GM18951 (cell line): Measurements from ENCODE around the gene SYT2.
"Not testable (repeated sequence)": the region's sequence is repeated elsewhere in the genome, so short reads cannot be mapped to it uniquely, and the experiment has no call there.

Experiments
- POLR2A ChIP-seq: IDR thresholded peaks from 4 replicates; pipeline ENCODE4 v1.6.1; 2011; ENCODE audit warnings: mild to moderate bottlenecking; ENCODE audit not compliant: insufficient read length, insufficient read depth; ENCODE audit errors: extremely low read depth
- in situ Hi-C: fragments of 300-500 bp; cut with MboI; formaldehyde crosslinking; loops from one replicate; pipeline ENCODE4 v1.12.0; 2022; ENCODE audit warnings: low sequenced_read_pairs, mixed read lengths, inconsistent platforms; ENCODE audit not compliant: unreplicated experiment

Gene SYT2

DNA sequence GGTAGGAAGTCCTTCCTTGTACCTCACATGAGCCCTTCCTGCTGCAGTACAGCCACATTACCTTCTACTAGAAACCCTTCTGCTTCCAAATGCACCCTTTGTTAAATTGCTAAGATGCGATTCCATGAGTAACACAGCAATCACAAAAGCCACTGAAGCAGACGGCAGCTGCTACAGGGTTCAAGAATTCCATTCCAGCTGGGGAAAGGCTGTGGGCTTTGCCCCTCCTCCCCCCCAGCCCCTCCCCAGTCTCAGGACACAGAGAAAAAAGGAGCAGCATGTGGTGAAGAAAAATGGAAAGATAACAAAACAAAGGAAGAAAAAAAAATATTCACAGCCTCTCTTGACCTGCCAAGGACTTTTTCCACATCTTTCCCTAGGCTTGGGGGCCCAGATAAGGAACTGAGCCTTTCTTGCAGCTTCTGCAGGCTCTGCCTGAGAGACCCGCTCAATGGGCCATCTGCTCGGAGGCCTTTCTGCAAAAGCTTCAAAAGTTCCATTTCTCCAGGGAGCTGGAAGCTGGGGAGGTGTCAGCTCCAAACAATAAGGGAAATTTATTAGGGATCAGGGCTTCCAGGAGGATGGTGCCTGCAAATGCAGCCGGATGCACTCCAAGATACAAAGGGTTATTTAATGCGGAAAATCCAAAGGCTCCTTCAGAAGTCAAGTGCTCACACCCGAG lies 72.1 kb downstream of the SYT2 start:
- in situ Hi-C loops = no loop called here
- no peak for TF ChIP-seq POLR2A

GRCh38 chr1:202637321-202638018 lies 72.8 kb downstream of the SYT2 start:
- in situ Hi-C loops = not testable (repeated sequence)

DNA sequence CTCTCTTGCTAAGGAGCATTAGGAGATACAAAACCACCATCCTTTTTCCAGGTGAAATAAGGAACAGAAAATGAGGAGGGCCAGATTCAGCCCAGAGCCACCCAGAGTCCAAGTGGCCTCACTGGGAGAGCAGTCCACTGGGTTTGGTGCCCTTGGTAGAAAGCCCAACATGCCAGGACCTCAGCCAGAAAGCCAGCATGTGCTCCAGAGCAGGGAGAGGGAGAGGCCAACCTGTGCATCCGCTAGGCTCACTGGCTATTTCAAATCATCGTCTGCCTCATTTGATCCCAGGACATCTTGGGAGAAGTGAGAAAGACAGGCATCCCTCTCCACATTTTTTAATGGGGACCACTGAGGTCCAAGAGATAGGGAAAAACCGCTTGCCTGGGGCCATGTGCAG lies 74.1 kb downstream of the SYT2 start:
- in situ Hi-C loops = not testable (repeated sequence)

GRCh38 chr1:202632241-202632640 lies 78.0 kb downstream of the SYT2 start:
- in situ Hi-C loops = no loop called here
- TF ChIP-seq POLR2A = no peak

DNA sequence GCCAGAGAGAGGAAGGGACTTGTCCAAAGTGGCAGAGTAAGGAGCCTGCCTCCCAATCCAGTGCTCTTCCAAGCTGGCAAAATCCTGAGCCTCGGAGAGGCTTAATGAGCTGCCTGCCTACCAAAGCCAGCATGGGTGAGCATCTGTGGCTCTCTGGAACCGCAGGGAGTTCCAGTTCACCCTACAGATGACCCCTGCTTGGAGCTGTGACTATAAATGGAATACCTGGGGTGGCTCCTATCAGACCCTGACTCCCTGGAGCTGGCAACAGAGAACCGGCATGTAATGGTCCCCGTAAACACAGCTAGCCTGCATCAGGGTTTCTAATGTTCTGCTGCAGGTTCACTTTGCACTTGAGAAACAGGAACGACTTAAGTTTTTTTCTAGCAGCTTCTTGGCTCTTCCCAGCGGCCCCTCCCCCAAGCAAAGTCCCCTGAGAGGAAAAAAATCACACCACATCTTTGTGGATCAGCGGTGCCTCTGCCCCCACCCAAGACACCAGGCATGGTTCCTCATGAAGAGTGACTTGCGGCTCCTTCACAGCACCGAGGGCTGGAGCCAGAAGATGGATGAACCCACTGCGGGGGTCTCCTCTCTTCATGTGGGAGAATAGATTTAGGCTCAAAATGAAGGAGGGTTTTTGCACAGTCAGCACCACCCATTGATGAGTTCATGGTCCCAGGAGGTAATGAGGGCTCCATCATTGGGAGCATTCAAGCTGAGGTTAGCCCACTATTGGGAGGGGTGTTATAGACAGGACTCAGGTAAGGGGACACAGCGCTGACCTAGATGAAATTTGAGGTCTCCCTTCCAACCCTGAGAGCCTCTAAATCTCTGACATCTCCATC lies 79.0 kb downstream of the SYT2 start:
- TF ChIP-seq POLR2A = no peak
- in situ Hi-C loops = no loop called here

GRCh38 chr1:202630541-202630940 lies 79.7 kb downstream of the SYT2 start:
- TF ChIP-seq POLR2A = no peak

DNA sequence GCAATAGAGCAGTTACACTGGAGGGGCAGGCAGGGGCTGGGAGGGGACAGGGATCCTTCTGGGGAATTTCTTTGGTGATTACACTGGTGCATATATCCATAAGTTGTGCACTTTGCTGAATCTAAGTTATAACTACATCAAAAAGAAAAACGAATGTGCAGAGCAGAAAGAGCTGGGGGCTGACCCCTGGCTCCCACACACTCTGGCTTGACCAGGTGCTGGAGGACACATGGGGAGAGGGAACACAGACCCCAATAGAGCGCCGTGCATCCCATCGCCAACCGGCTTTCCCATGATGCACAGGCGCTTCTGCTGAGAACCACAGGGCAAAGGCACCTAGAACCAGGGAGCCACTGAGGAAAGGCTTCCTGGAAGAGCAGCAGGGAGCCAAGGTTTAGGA lies 80.2 kb downstream of the SYT2 start:
- in situ Hi-C loops = not testable (repeated sequence)

More at GRCh38 chr1:202630541-202630940, 79.7 kb downstream of the SYT2 start:
- in situ Hi-C loops = no loop called here

GRCh38 chr1:202629257-202629811 lies 80.9 kb downstream of the SYT2 start:
- in situ Hi-C loops = not testable (repeated sequence)

DNA sequence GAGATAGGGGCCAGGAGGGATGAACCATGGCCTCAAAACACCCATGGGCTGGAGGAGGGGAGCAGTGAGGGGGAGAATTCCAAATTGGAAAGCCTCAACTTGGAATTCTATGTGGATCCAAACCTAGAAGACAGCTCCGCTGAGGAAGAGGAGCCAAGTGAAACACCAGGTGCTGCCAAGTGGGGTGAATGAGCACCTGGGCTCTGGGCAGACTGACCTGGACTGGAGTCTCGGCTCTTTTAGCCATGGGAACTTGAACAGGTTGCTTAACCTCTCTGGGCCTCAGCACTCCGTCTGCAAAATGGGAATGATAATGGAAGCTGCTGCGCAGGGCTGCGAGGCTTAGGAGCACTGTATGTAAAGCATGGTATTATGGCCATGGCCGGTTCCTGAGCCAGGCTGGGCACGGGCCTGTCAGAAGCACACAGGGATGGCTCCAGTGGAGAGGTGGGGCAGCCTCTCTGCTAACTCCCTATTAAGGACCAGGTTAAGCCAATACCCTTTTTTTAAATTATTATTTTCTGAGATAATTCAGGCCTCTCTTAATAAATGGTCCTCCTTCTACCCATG lies 81.5 kb downstream of the SYT2 start:
- in situ Hi-C loops = no loop called here
- TF ChIP-seq POLR2A = no peak

DNA sequence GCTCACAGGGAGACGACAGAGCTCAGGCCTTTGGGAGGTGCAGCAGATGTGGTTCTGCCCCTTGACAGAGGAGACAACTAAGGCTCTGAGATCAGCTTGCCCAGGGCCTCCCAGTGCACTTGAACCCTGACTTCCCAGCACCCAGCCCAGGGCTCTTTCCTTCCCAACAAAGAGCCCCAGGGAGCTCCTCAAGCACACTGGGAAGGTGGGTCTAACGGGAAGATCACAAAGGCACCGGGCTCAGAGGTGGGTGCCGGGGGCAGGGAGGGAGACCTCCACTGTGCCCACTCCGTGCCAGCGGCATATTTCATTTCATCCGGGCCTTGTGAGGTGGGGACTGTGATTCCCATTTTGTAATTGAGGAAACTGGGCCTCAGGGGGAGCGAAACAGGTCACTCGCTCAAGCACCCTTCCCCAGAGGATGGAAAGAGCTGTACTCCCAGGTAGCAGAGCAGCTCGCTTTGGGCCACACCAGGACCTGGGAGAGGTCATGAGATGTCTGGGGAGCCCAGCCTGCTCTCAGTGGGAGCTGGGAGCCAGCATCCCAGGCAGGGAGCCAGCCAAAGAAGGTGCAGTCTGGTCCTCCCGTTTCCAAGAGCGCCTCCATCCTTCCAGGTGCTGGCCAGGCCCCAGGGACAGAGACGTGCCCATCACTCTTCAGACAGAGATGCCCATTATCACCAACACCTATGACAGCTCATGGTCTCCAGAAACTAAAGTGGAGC lies 82.3 kb downstream of the SYT2 start:
- in situ Hi-C loops = no loop called here
- TF ChIP-seq POLR2A = no peak

- in situ Hi-C loops = not testable (repeated sequence)
These were observed 83.2 kb downstream of the SYT2 start for GRCh38 chr1:202627036-202627435.

DNA sequence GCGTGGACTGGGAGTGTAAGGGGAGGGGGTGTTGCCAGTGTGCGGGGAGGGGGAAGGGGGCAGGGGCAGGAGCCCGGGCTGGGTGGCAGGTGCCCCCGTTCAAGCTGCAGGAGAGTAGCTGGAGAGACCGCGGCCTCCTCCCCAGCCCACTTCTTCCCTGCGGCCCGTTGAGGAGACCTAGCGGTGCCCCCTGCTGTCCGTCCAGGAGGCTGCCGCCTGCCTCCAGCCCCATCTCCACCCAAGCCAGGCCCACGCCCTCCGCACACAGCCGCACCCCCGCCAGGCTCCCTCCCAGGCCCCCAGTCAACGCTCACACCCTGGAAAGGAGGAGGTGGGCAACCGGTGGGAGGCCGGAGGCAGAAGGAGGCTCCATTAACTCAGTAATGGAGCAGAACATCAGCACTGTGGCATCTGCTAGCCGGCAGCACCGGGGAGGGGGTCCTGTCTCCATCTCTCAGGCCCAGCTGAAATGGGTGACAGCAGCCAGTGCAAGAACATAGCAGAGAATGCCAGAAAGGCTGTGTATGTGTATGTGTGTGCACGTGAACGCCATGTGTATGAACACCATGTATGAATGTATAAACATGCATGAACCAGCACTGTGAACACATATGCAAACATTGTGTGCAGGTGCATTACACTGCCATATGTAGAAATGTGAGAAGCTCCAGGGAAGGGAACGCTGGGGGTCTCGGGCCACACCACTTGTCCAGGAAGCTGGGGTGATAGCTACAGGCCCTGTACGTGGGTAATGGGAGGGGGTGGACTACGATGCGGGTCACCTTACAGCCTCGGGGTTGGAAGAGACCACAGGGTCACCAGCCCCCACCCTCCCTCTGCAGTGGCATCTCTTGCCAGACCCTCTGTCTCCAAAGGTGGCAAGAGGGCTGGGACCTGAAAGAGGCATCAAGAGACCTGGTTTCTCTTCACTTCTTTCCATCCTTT lies 84.6 kb downstream of the SYT2 start:
- in situ Hi-C loops = no loop called here
- TF ChIP-seq POLR2A = no peak
